GM19025 (cell line): ENCODE measurements around the gene INHBC.
"Not testable (repeated sequence)": the region's sequence is repeated elsewhere in the genome, so short reads cannot be mapped to it uniquely, and the experiment has no call there.

Experiments used
- ATAC-seq: cut with Tn5 transposase; IDR thresholded peaks from one replicate; pipeline ENCODE4 v1.9.1; 2021; ENCODE audit warnings: mild to moderate bottlenecking, low read depth, moderate library complexity; ENCODE audit not compliant: unreplicated experiment

INHBC gene

GRCh38 chr12:57434517-57435223 lies at the start of gene INHBC:
Gene INHBC (plus strand): TSS chr12:57434784. CDS start chr12:57434887, 103 bp downstream.
- no peak for ATAC-seq

GRCh38 chr12:57385586-57385985 lies 49.0 kb upstream of the INHBC start:
- ATAC-seq: no peak

GRCh38 chr12:57386187-57386720 lies 48.3 kb upstream of the INHBC start:
- ATAC-seq: no peak

GRCh38 chr12:57388425-57388824 lies 46.2 kb upstream of the INHBC start:
- ATAC-seq: no peak

GRCh38 chr12:57389033-57389432 lies 45.6 kb upstream of the INHBC start:
- ATAC-seq: no peak

GRCh38 chr12:57390174-57390573 lies 44.4 kb upstream of the INHBC start:
- ATAC-seq: no peak

GRCh38 chr12:57395121-57395520 lies 39.5 kb upstream of the INHBC start:
- no peak for ATAC-seq

GRCh38 chr12:57397441-57397840 lies 37.1 kb upstream of the INHBC start:
- no peak for ATAC-seq

GRCh38 chr12:57399718-57400463 lies 34.7 kb upstream of the INHBC start:
- ATAC-seq: not testable (repeated sequence)

GRCh38 chr12:57401165-57401564 lies 33.4 kb upstream of the INHBC start:
- ATAC-seq: no peak

- not testable (repeated sequence) for ATAC-seq
Observed at GRCh38 chr12:57402156-57402555, 32.4 kb upstream of the INHBC start.

GRCh38 chr12:57404966-57405640 lies 29.5 kb upstream of the INHBC start:
- ATAC-seq: no peak

GRCh38 chr12:57410534-57410933 lies 24.1 kb upstream of the INHBC start:
- no peak for ATAC-seq

GRCh38 chr12:57414160-57414559 lies 20.4 kb upstream of the INHBC start:
- not testable (repeated sequence) for ATAC-seq

- ATAC-seq: no peak
Observed at GRCh38 chr12:57415088-57415487, 19.5 kb upstream of the INHBC start.

GRCh38 chr12:57416039-57416996 lies 18.3 kb upstream of the INHBC start:
- no peak for ATAC-seq

- no peak for ATAC-seq
Observed at GRCh38 chr12:57418255-57418654, 16.3 kb upstream of the INHBC start.

GRCh38 chr12:57419495-57419894 lies 15.1 kb upstream of the INHBC start:
- no peak for ATAC-seq

GRCh38 chr12:57420482-57420881 lies 14.1 kb upstream of the INHBC start:
- ATAC-seq: no peak

GRCh38 chr12:57426948-57427347 lies 7.6 kb upstream of the INHBC start:
- not testable (repeated sequence) for ATAC-seq
